K562 (cell line): ENCODE results near the gene ACOD1. TPM values are rescaled to one million over a fixed set of nuclear protein-coding genes. Genes with fewer than 3 reads are reported as not detected.

ENCODE experiments used
- ATF3 ChIP-seq, 2 experiments: fragments of 450-650 bp in 1 of 2; sonication (generic) in 1 of 2; formaldehyde crosslinking in 1 of 2; IDR thresholded peaks in 1 of 2; conservative IDR thresholded peaks in 1 of 2; 2 replicates each; pipeline versions ENCODE4 v1.6.1 to v1.8.1; 2016 to 2023; ENCODE audit warnings: mild to moderate bottlenecking in 2 of 2, moderate library complexity in 2 of 2, inconsistent platforms in 1 of 2, missing genetic modification reagents in 1 of 2
- DIDO1 ChIP-seq: fragments of 450-650 bp; IDR thresholded peaks from 2 replicates; pipeline ENCODE4 v1.6.1; 2016; ENCODE audit warnings: low read depth, missing biosample characterization, missing genetic modification characterization
- HMG20A ChIP-seq: fragments of 450-650 bp; formaldehyde crosslinking; conservative IDR thresholded peaks from 2 replicates; pipeline ENCODE4 v1.4.0; 2020; ENCODE audit warnings: mild to moderate bottlenecking, mixed read lengths
- KLF1 ChIP-seq: fragments of 450-650 bp; IDR thresholded peaks from 2 replicates; pipeline ENCODE4 v1.6.1; 2016; ENCODE audit warnings: missing genetic modification characterization, missing compliant biosample characterization
- MTF1 ChIP-seq: fragments of 250-450 bp; sonication (Bioruptor Pico); IDR thresholded peaks from 2 replicates; pipeline ENCODE4 v1.9.0; 2021; ENCODE audit warnings: moderate library complexity, mild to moderate bottlenecking, inconsistent platforms, borderline replicate concordance
- PML ChIP-seq: IDR thresholded peaks from 2 replicates; pipeline ENCODE4 v1.6.1; 2012; ENCODE audit warnings: low read length, inconsistent platforms
- SMARCA4 ChIP-seq: fragments of 450-650 bp; IDR thresholded peaks from 2 replicates; pipeline ENCODE4 v1.6.1; 2016
- TBP ChIP-seq: optimal IDR thresholded peaks from 2 replicates; pipeline ENCODE3; 2011; ENCODE audit warnings: low read depth, low read length, improper control_type of control experiment
- ZC3H4 ChIP-seq: sonication (generic); formaldehyde crosslinking; IDR thresholded peaks from 2 replicates; pipeline ENCODE4 v1.9.0; 2021; ENCODE audit warnings: missing genetic modification reagents, borderline replicate concordance
- ZNF57 ChIP-seq: fragments of 450-650 bp; formaldehyde crosslinking; IDR thresholded peaks from 2 replicates; pipeline ENCODE4 v1.4.0; 2020; ENCODE audit warnings: mild to moderate bottlenecking, moderate library complexity
- polyA plus RNA-seq, 8 experiments: library from polyadenylated mRNA; depleted of rRNA in 4 of 8; stranded (reverse) in 5 of 8; unstranded in 3 of 8; fragments of >200 nt; fragmentation: Nextera tagmentation in 2 of 8; fragmentation: Illumina TruSeq in 1 of 8; extraction: Ambion mirVana in 2 of 8; extraction: Trizol in 1 of 8; gene quantifications; 2 replicates each; pipeline versions ENCODE4 v1.2.1 to v1.2.3, GENCODE V29; 2011 to 2014; ENCODE audit warnings: inconsistent platforms in 1 of 8, missing spikeins in 1 of 8
- total RNA-seq, 7 experiments: library from RNA; depleted of rRNA in 6 of 7; stranded (reverse); fragments of >200 nt in 6 of 7; fragmentation: Illumina TruSeq in 2 of 7; extraction: Trizol in 2 of 7; gene quantifications; 2 replicates each; pipeline versions ENCODE4 v1.2.1 to v1.2.3, GENCODE V29; 2011 to 2021; ENCODE audit warnings: low replicate concordance in 1 of 7
- TF ChIP-seq, protein P1 (sequence below), 3 experiments: IDR thresholded peaks in 2 of 3; conservative IDR thresholded peaks in 1 of 3; 2 replicates each; pipeline ENCODE4 v1.5.1; 2011 to 2012; ENCODE audit warnings: low read length in 3 of 3, mild to moderate bottlenecking in 3 of 3, control low read depth in 2 of 3, improper control_type of control experiment in 1 of 3, inconsistent platforms in 1 of 3, low read depth in 1 of 3, mixed read lengths in 1 of 3, moderate library complexity in 1 of 3; ENCODE audit not compliant: insufficient read depth in 2 of 3
- TF ChIP-seq, protein P2 (sequence below): sonication (generic); formaldehyde crosslinking; IDR thresholded peaks from 2 replicates; pipeline ENCODE4 v1.9.0; 2022; ENCODE audit warnings: mild to moderate bottlenecking, missing genetic modification reagents
- TF ChIP-seq, protein P3 (sequence below): fragments of 450-650 bp; IDR thresholded peaks from 2 replicates; pipeline ENCODE4 v1.6.1; 2017; ENCODE audit warnings: mild to moderate bottlenecking, moderate library complexity

Gene ACOD1
- total and polyA plus RNA-seq, 9 of the 15 experiments (the other 6 are each of a cell fraction or from before 2014, with no cell fraction given): not detected

GRCh38 chr13:77002590-77003190 lies 54.4 kb downstream of the ACOD1 start (continued):
- TF ChIP-seq, protein P1, sequence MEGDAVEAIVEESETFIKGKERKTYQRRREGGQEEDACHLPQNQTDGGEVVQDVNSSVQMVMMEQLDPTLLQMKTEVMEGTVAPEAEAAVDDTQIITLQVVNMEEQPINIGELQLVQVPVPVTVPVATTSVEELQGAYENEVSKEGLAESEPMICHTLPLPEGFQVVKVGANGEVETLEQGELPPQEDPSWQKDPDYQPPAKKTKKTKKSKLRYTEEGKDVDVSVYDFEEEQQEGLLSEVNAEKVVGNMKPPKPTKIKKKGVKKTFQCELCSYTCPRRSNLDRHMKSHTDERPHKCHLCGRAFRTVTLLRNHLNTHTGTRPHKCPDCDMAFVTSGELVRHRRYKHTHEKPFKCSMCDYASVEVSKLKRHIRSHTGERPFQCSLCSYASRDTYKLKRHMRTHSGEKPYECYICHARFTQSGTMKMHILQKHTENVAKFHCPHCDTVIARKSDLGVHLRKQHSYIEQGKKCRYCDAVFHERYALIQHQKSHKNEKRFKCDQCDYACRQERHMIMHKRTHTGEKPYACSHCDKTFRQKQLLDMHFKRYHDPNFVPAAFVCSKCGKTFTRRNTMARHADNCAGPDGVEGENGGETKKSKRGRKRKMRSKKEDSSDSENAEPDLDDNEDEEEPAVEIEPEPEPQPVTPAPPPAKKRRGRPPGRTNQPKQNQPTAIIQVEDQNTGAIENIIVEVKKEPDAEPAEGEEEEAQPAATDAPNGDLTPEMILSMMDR (IDR thresholded peaks at IDR 0.05 in 2 of 3, conservative IDR thresholded peaks at IDR 0.05 in 1 of 3; ENCODE audit: insufficient read depth in 2 of 3, low read depth in 1 of 3, low read length in 3 of 3): peak; percentile 19 to 56 (median 46); a peak in 4 of 6 replicates
- no peak for TF ChIP-seq DIDO1
- TF ChIP-seq SMARCA4: no peak
- TF ChIP-seq, protein P2, sequence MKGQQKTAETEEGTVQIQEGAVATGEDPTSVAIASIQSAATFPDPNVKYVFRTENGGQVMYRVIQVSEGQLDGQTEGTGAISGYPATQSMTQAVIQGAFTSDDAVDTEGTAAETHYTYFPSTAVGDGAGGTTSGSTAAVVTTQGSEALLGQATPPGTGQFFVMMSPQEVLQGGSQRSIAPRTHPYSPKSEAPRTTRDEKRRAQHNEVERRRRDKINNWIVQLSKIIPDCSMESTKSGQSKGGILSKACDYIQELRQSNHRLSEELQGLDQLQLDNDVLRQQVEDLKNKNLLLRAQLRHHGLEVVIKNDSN (CRISPR knock-in tag): no peak
- TF ChIP-seq MTF1: no peak
- no peak for TF ChIP-seq ZNF57 (CRISPR knock-in tag)
- TF ChIP-seq HMG20A: no peak
- no peak for TF ChIP-seq KLF1 (tag)
- no peak for TF ChIP-seq TBP
- TF ChIP-seq ATF3 (IDR thresholded peaks at IDR 0.05): no peak
- no peak for TF ChIP-seq ATF3 (CRISPR knock-in tag; conservative IDR thresholded peaks at IDR 0.05)
- TF ChIP-seq ZC3H4 (CRISPR knock-in tag): no peak
- TF ChIP-seq, protein P3, sequence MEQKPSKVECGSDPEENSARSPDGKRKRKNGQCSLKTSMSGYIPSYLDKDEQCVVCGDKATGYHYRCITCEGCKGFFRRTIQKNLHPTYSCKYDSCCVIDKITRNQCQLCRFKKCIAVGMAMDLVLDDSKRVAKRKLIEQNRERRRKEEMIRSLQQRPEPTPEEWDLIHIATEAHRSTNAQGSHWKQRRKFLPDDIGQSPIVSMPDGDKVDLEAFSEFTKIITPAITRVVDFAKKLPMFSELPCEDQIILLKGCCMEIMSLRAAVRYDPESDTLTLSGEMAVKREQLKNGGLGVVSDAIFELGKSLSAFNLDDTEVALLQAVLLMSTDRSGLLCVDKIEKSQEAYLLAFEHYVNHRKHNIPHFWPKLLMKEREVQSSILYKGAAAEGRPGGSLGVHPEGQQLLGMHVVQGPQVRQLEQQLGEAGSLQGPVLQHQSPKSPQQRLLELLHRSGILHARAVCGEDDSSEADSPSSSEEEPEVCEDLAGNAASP: no peak
- TF ChIP-seq PML: no peak

Other genes starting within 250 kb of the ACOD1 start
- gene KCTD12, start 62.1 kb upstream of the ACOD1 start, total RNA-seq (2014; rRNA removed): 0.27 and 0.37 TPM in 2 replicates
- gene KCTD12, start 62.1 kb upstream of the ACOD1 start, total RNA-seq (2014; rRNA removed; fragmentation: Illumina TruSeq; extraction: Trizol): 0.26 and 0.44 TPM in 2 replicates
- gene KCTD12, start 62.1 kb upstream of the ACOD1 start, total RNA-seq (2015; rRNA removed; fragmentation: Illumina TruSeq; extraction: Trizol): 0.26 and 0.40 TPM in 2 replicates
- gene KCTD12, start 62.1 kb upstream of the ACOD1 start, total RNA-seq (2021): 0.74 and 0.93 TPM in 2 replicates
- gene KCTD12, start 62.1 kb upstream of the ACOD1 start, polyA plus RNA-seq (2011; rRNA removed): 0.31 TPM in 2 replicates
- 0.35 and 0.42 TPM in 2 replicates for gene KCTD12, start 62.1 kb upstream of the ACOD1 start, polyA plus RNA-seq (2014; fragmentation: Illumina TruSeq; extraction: Trizol)
- gene KCTD12, start 62.1 kb upstream of the ACOD1 start, polyA plus RNA-seq (2014; fragmentation: Nextera tagmentation; extraction: Ambion mirVana): under 1 TPM; 0.14 to 0.24 TPM
- 0.28 and 0.32 TPM in 2 replicates for gene KCTD12, start 62.1 kb upstream of the ACOD1 start, polyA plus RNA-seq (2014; rRNA removed)
- 5.7 and 7.2 TPM in 2 replicates for gene CLN5, start 43.6 kb downstream of the ACOD1 start, total RNA-seq (2014; rRNA removed)
- 7.7 and 8.2 TPM in 2 replicates for gene CLN5, start 43.6 kb downstream of the ACOD1 start, total RNA-seq (2014; rRNA removed; fragmentation: Illumina TruSeq; extraction: Trizol)
- gene CLN5, start 43.6 kb downstream of the ACOD1 start, total RNA-seq (2015; rRNA removed; fragmentation: Illumina TruSeq; extraction: Trizol): 7.6 and 8.2 TPM in 2 replicates
- 7.2 and 8.9 TPM in 2 replicates for gene CLN5, start 43.6 kb downstream of the ACOD1 start, total RNA-seq (2021)
- gene CLN5, start 43.6 kb downstream of the ACOD1 start, polyA plus RNA-seq (2011; rRNA removed): 8.2 and 11.5 TPM in 2 replicates
- 4.6 and 5.8 TPM in 2 replicates for gene CLN5, start 43.6 kb downstream of the ACOD1 start, polyA plus RNA-seq (2014; fragmentation: Illumina TruSeq; extraction: Trizol)
- 1 to 10 TPM; 4.6 to 5.3 TPM for gene CLN5, start 43.6 kb downstream of the ACOD1 start, polyA plus RNA-seq (2014; fragmentation: Nextera tagmentation; extraction: Ambion mirVana)
- gene CLN5, start 43.6 kb downstream of the ACOD1 start, polyA plus RNA-seq (2014; rRNA removed): 6.1 and 8.1 TPM in 2 replicates
- gene FBXL3, start 78.6 kb downstream of the ACOD1 start, total RNA-seq (2014; rRNA removed): 14.7 and 16.9 TPM in 2 replicates
- gene FBXL3, start 78.6 kb downstream of the ACOD1 start, total RNA-seq (2014; rRNA removed; fragmentation: Illumina TruSeq; extraction: Trizol): 14.8 and 16.7 TPM in 2 replicates
- gene FBXL3, start 78.6 kb downstream of the ACOD1 start, total RNA-seq (2015; rRNA removed; fragmentation: Illumina TruSeq; extraction: Trizol): 15.3 and 16.4 TPM in 2 replicates
- gene FBXL3, start 78.6 kb downstream of the ACOD1 start, total RNA-seq (2021): 11.2 and 12.6 TPM in 2 replicates
- 10.5 and 13.7 TPM in 2 replicates for gene FBXL3, start 78.6 kb downstream of the ACOD1 start, polyA plus RNA-seq (2011; rRNA removed)
- gene FBXL3, start 78.6 kb downstream of the ACOD1 start, polyA plus RNA-seq (2014; fragmentation: Illumina TruSeq; extraction: Trizol): 9.6 and 11.1 TPM in 2 replicates
- 1 to 10 TPM; 3.8 to 4.0 TPM for gene FBXL3, start 78.6 kb downstream of the ACOD1 start, polyA plus RNA-seq (2014; fragmentation: Nextera tagmentation; extraction: Ambion mirVana)
- 9.8 and 14.3 TPM in 2 replicates for gene FBXL3, start 78.6 kb downstream of the ACOD1 start, polyA plus RNA-seq (2014; rRNA removed)